GM10847 (cell line): ENCODE results near the gene CRHBP.

Experiments
- POLR2A ChIP-seq: IDR thresholded peaks from 2 replicates; pipeline ENCODE4 v1.6.1; 2011; ENCODE audit not compliant: insufficient read length; ENCODE audit errors: extremely low read depth

The CRHBP gene

GRCh38 chr5:76956033-76956432, 3.2 kb downstream of the CRHBP start:
- TF ChIP-seq POLR2A = no peak

DNA sequence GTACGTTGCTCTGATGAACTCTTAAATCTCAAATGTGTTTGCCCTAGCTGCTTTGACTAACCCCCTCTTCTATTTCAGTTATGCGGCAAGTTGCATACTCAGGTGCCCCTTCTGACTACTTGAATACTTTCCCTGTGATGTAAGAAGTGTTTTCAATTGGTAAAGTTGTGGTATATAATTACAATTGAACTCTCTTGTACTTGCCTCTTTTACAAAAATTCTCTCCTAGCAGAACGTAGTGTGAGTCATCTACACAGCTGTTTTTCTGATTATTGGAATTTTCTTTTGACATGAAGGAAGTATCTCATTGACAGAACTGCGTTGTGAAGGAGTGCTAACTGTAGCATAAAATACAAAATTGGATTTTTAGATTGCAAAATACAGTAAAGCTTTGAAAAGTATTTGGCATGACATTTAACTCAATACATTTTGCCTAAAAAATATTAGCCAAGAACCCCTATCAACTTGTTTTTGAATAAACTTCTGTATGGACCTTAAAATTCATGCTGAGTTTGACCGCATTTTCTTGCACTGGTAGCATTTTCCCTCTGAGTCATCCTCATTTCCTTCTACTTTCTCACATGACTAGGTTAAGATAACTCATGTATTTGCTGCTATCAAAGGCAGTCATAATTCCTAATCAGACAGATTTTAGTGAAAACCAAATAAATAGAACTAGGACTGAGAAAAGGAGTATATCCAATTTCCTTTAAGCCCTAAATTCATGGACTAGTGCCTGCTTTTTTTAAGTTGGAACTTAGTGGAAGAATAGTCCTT, 6.3 kb downstream of the CRHBP start:
- TF ChIP-seq POLR2A = no peak

GRCh38 chr5:76960004-76960625, 7.3 kb downstream of the CRHBP start:
- no peak for TF ChIP-seq POLR2A

DNA sequence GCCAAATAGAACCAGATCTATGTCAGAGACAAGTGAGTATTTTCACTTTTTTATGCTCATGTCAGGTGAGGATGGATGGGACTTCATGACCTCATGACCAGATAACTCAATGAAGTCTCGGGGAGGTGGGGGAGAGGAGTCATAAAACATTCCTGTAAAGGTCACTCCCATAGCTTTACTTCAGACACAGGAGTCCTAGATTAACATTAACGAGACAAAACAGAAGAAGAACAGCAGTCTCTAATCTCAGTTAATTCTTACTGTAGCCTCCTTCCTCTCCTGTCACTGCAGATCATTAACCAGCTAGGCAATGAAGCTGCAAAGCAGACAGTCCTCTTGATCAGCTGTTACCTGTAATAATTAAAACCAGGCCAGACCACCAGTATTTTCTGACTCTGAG, 11.2 kb downstream of the CRHBP start:
- TF ChIP-seq POLR2A = no peak

GRCh38 chr5:76971511-76971910, 18.7 kb downstream of the CRHBP start:
- no peak for TF ChIP-seq POLR2A

- TF ChIP-seq POLR2A = no peak
Observed at GRCh38 chr5:76972689-76973088, 19.8 kb downstream of the CRHBP start.

GRCh38 chr5:76974785-76975184, 21.9 kb downstream of the CRHBP start:
- TF ChIP-seq POLR2A = no peak

- no peak for TF ChIP-seq POLR2A
Observed at GRCh38 chr5:76978869-76979268, 26.0 kb downstream of the CRHBP start.

DNA sequence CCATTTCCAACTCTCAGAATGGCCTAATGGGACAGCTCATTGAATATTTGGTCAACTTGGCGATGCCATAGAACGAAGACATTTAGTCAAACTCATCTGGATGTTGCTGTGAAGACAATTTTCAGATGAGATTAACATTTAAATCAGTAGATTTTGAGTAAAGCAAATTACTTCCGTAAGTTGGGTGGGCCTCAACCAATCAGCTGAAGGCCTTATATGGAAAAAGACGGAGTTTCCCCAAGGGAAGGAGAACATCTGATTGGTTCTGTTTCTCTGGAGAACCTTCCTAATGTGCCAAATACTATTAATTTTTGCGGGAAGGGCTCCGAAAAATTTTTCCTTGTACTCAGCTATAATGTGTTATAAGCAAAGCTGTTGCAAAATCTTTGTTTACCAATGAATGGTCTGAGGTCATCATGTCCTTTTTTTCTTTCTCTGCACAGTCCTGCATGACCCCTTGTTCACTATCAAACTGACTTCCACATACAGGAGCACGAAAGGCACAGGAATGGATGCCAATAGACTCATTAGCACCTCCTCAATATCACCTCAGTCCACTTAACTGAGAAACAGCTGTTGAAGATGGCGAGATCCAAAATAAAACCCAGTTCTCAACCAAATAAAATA, 27.8 kb downstream of the CRHBP start:
- no peak for TF ChIP-seq POLR2A

DNA sequence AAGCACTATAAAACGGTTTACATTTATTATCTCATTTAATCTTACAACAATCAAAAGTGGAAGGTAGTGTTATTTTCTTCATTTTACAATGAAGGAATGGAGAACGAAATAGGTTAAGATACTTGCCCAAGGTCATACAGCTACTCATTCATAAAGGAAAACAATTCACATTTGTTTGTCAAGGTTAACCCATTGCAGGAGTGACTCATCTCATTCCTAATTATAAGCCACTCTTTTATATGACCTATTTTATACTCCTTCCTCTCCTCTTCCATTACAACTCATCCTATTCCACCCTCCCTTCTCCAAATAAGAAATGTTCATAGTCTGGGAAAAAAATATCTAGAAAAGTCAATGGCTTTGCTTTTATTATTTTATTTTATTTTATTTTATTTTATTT, 29.6 kb downstream of the CRHBP start:
- TF ChIP-seq POLR2A = no peak

DNA sequence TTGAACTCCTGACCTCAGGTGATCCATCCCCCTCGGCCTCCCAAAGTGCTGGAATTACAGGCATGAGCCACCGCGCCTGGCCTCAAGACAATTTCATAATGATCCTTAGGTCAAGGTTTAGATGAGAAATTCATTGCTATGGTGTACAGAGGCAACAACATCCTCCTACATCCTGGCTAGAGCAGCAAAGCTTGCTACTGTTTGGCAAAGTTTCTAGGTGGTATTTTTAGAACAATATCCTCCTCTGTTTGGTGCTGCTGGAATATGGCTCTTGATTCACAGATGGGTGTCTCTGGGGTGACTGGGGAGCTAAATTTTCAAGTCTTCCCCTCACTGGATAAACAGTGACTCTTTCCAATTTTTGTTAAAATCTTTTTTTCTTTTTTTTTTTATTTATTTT, 30.6 kb downstream of the CRHBP start:
- TF ChIP-seq POLR2A = no peak

GRCh38 chr5:76986825-76987526, 34.1 kb downstream of the CRHBP start:
- no peak for TF ChIP-seq POLR2A

DNA sequence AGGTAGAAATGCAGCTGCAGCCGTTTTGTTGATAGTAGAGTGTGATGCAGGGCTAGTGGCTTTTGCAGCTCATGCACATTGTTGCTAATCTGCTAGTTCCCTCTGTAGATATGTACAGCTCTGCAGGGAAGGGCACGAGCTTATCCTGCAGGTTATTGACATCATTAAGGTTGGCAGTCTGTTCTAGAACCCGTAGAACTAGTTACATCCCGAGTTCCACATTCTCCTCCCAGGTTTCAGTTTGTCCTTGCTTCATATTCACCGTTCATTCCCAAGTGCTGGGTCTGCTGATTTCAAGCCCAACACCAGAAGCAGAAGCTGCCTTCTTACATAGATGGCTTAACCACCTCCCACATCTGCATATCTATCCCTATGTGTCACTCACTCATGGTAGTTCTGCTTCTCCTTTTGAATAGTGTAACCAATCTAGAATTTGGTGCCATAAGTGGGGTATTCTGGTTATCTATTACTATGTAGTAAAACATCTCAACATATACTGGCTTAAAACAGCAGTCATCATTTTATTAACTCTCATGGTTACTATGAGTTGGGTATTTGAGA, 38.1 kb downstream of the CRHBP start:
- no peak for TF ChIP-seq POLR2A

DNA sequence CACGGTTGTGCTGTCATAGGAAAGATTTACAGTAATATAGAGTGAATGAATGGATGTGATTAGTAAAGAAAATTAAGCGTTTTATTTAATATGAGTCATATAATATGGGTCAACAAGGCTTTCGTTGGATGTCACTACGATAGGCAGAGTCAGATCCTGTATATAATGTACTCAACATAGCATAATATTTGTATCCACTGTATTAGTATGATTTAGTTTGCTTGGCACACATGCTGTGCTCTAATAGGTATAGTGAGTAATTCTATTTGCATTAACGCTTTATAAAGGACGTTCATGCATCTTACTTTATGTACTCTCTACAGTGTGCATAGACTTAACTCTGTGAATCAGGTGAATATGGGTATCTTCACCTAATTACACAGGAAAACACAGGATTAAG, 41.5 kb downstream of the CRHBP start:
- TF ChIP-seq POLR2A = no peak

GRCh38 chr5:76999451-76999850, 46.6 kb downstream of the CRHBP start:
- no peak for TF ChIP-seq POLR2A
